Tibial nerve (tissue), 4 donors: ENCODE data around the gene SKP1. TPM values are rescaled to one million over a fixed set of nuclear protein-coding genes. Genes with fewer than 3 reads are reported as not detected.

ENCODE experiments used
- DNase-seq, 2 donors: peaks; one replicate each; pipeline ENCODE4 v3.0.0-alpha.2; 2019; ENCODE audit warnings: low spot score in 2 of 2
- H3K27ac ChIP-seq, 4 donors: fragments of 200-600 bp; sonication (generic) in 3 of 4; one replicate each; pipeline ENCODE4 v1.5.1; 2017 to 2019; ENCODE audit warnings: mild to moderate bottlenecking in 1 of 4
- H3K27me3 ChIP-seq, 2 donors: fragments of 200-600 bp; sonication (generic) in 1 of 2; one replicate each; pipeline versions ENCODE4 v1.5.1 to v1.6.0; 2017 to 2019
- H3K36me3 ChIP-seq, 3 donors: fragments of 200-600 bp; sonication (generic); one replicate each; pipeline ENCODE4 v1.5.1; 2018 to 2019
- H3K4me1 ChIP-seq, 4 donors: fragments of 200-600 bp; sonication (generic) in 3 of 4; one replicate each; pipeline ENCODE4 v1.5.1; 2017 to 2019
- H3K4me3 ChIP-seq, 4 donors: fragments of 200-600 bp; sonication (generic) in 3 of 4; one replicate each; pipeline ENCODE4 v1.5.1; 2017 to 2019; ENCODE audit warnings: mild to moderate bottlenecking in 1 of 4, moderate library complexity in 1 of 4
- H3K9me3 ChIP-seq, 4 donors: fragments of 200-600 bp; sonication (generic) in 3 of 4; one replicate each; pipeline ENCODE4 v1.5.1; 2017 to 2019
- EP300 ChIP-seq, 2 donors: sonication (generic); formaldehyde crosslinking; IDR thresholded peaks; one replicate each; pipeline ENCODE4 v1.6.1; 2017; ENCODE audit warnings: antibody characterized with exemption in 2 of 2, mild to moderate bottlenecking in 1 of 2
- POLR2A ChIP-seq, 2 donors: fragments of 450-650 bp; IDR thresholded peaks; one replicate each; pipeline ENCODE4 v1.6.1; 2017; ENCODE audit warnings: antibody characterized with exemption in 2 of 2, mild to moderate bottlenecking in 2 of 2, moderate library complexity in 2 of 2
- WGBS, 2 donors: methylation state at CpG; one replicate each; pipeline ENCODE4 v1.1.5; 2018; 5-methylcytosine and 5-hydroxymethylcytosine counted together
- total RNA-seq, 4 donors: library from RNA; depleted of rRNA; stranded (reverse); fragments of >200 nt; gene quantifications; one replicate each; pipeline ENCODE4 v1.1.0, GENCODE V29; 2016
- TF ChIP-seq, protein P1 (sequence below), 5 experiments: fragments of 200-600 bp in 3 of 5; fragments of 450-650 bp in 2 of 5; sonication (generic) in 3 of 5; IDR thresholded peaks; one replicate each; pipeline ENCODE4 v1.5.1; 2016 to 2019; ENCODE audit warnings: antibody characterized with exemption in 5 of 5, mild to moderate bottlenecking in 3 of 5, moderate library complexity in 2 of 5

The SKP1 gene
- total RNA-seq, 4 donors from 2014 or later: 173 to 311 (median 209) TPM

DNA sequence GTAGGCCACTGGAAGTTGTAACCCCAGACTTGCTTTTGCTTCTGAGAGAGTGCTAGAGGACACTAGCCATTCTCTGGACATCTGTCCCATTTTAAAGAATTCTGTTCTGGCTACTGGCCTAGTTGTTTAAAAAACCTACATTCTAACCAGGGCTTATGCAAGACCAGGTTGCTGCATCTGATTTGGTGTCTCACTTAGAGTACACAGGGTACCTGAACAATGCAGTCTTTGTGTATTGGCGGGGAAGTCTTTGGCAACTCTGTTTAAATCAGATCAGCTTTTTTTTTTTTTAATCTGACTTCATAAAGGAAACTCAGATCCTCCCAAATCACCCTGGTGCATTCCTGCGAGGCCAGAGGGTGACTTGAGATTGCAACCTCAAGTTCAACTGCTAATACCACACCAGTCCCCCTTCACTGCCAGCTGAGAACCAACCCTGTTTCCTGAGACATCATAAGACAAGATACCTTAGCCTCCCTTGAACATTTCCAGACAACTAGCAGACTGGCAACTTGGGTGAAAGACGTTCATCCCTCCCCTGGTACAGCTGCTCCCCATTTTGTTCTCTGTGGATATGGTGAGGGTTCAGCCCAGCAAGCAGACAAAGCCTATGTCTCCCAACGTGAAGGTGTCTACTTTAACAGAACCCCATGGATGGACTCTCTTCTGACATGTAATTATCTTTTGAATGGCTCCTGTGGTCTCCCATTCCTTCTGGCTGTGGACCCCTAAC, 27.0 kb downstream of the SKP1 start:
- WGBS, 2 donors: 35 to 49% methylated on average over 4 of the region's 4 CpGs
- H3K4me3 ChIP-seq: no peak overlapping the region
- no peak for DNase-seq
- peak overlapping the region in 3 of 4 donors; percentile 19 to 74 (median 46) for H3K27ac ChIP-seq
- peaks cover 0 to 60% (median 28%) of the 10 kb centered on the region in 4 donors for H3K4me1 ChIP-seq
- TF ChIP-seq, protein P1, sequence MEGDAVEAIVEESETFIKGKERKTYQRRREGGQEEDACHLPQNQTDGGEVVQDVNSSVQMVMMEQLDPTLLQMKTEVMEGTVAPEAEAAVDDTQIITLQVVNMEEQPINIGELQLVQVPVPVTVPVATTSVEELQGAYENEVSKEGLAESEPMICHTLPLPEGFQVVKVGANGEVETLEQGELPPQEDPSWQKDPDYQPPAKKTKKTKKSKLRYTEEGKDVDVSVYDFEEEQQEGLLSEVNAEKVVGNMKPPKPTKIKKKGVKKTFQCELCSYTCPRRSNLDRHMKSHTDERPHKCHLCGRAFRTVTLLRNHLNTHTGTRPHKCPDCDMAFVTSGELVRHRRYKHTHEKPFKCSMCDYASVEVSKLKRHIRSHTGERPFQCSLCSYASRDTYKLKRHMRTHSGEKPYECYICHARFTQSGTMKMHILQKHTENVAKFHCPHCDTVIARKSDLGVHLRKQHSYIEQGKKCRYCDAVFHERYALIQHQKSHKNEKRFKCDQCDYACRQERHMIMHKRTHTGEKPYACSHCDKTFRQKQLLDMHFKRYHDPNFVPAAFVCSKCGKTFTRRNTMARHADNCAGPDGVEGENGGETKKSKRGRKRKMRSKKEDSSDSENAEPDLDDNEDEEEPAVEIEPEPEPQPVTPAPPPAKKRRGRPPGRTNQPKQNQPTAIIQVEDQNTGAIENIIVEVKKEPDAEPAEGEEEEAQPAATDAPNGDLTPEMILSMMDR (IDR thresholded peaks at IDR 0.05): no peak
- no peak for TF ChIP-seq EP300 (IDR thresholded peaks at IDR 0.05)
- no peak for TF ChIP-seq POLR2A (IDR thresholded peaks at IDR 0.05)
- H3K36me3 ChIP-seq: peaks cover 0 to 86% (median 0%) of the 10 kb centered on the region in 3 donors
- H3K9me3 ChIP-seq: no peaks in the 10 kb centered on the region
- no peaks in the 10 kb centered on the region for H3K27me3 ChIP-seq

GRCh38 chr5:134148986-134149539, 27.7 kb downstream of the SKP1 start:
- no peak for DNase-seq
- Histone ChIP-seq H3K9me3 (no peaks in the 10 kb centered on the region), H3K4me1 (peaks cover 0 to 66% (median 28%) of the 10 kb centered on the region in 4 donors), H3K4me3 (no peak overlapping the region), H3K36me3 (peaks cover 0 to 88% (median 0%) of the 10 kb centered on the region in 3 donors), H3K27me3 (no peaks in the 10 kb centered on the region), H3K27ac (peak overlapping the region in 3 of 4 donors; percentile 19 to 74 (median 46))
- TF ChIP-seq, protein P1 (IDR thresholded peaks at IDR 0.05): no peak
- TF ChIP-seq EP300 (IDR thresholded peaks at IDR 0.05): no peak
- no peak for TF ChIP-seq POLR2A (IDR thresholded peaks at IDR 0.05)
- WGBS, 2 donors: 81 to 85% methylated on average over 6 of the region's 6 CpGs

GRCh38 chr5:134148316-134148715, 28.4 kb downstream of the SKP1 start:
- H3K27me3 ChIP-seq: no peaks in the 10 kb centered on the region
- peak overlapping the region in 1 of 4 donors; percentile 30 for H3K27ac ChIP-seq
- DNase-seq: no peak
- H3K4me1 ChIP-seq: peaks cover 0 to 71% (median 28%) of the 10 kb centered on the region in 4 donors
- H3K36me3 ChIP-seq: peaks cover 0 to 88% (median 0%) of the 10 kb centered on the region in 3 donors
- no peak for TF ChIP-seq EP300 (IDR thresholded peaks at IDR 0.05)
- TF ChIP-seq POLR2A (IDR thresholded peaks at IDR 0.05): no peak
- TF ChIP-seq, protein P1 (IDR thresholded peaks at IDR 0.05): no peak
- no peak overlapping the region for H3K4me3 ChIP-seq
- no peaks in the 10 kb centered on the region for H3K9me3 ChIP-seq
- 34 to 51% methylated on average over 2 of the region's 2 CpGs for WGBS, 2 donors

GRCh38 chr5:134146651-134147518, 29.9 kb downstream of the SKP1 start:
- H3K36me3 ChIP-seq: peaks cover 0 to 88% (median 0%) of the 10 kb centered on the region in 3 donors
- 79 to 89% methylated on average over 4 of the region's 4 CpGs for WGBS, 2 donors
- DNase-seq: no peak
- no peaks in the 10 kb centered on the region for H3K9me3 ChIP-seq
- no peak overlapping the region for H3K4me3 ChIP-seq
- H3K27ac ChIP-seq: peak overlapping the region in 2 of 4 donors; percentile 4 to 11
- TF ChIP-seq EP300 (IDR thresholded peaks at IDR 0.05): no peak
- TF ChIP-seq, protein P1 (IDR thresholded peaks at IDR 0.05): no peak
- TF ChIP-seq POLR2A (IDR thresholded peaks at IDR 0.05): no peak
- no peaks in the 10 kb centered on the region for H3K27me3 ChIP-seq
- H3K4me1 ChIP-seq: peaks cover 0 to 69% (median 28%) of the 10 kb centered on the region in 4 donors
